Measurements from ENCODE around the gene TYROBP. TPM values are rescaled to one million over a fixed set of nuclear protein-coding genes. Genes with fewer than 3 reads are reported as not detected.

Gene TYROBP
- total RNA-seq, 1 donor from 2014 or later, result not detected

Other genes starting within 250 kb of the TYROBP start
- gene UPK1A, start 241.8 kb downstream of the TYROBP start, total RNA-seq, result not detected in 2 replicates
- not detected in 2 replicates for gene ZBTB32, start 203.7 kb downstream of the TYROBP start, total RNA-seq
- gene KMT2B, start 190.3 kb downstream of the TYROBP start, total RNA-seq, result 13.0 and 34.4 TPM in 2 replicates
- 3.2 and 4.3 TPM in 2 replicates for gene IGFLR1, start 165.8 kb downstream of the TYROBP start, total RNA-seq
- 5.6 and 8.7 TPM in 2 replicates for gene U2AF1L4, start 162.9 kb downstream of the TYROBP start, total RNA-seq
- 50.2 and 75.0 TPM in 2 replicates for gene PSENEN, start 162.6 kb downstream of the TYROBP start, total RNA-seq
- 9.7 and 18.7 TPM in 2 replicates for gene LIN37, start 159.7 kb downstream of the TYROBP start, total RNA-seq
- gene HSPB6, start 151.3 kb downstream of the TYROBP start, total RNA-seq, result 1.8 and 3.2 TPM in 2 replicates
- 4.0 and 14.8 TPM in 2 replicates for gene PROSER3, start 150.1 kb downstream of the TYROBP start, total RNA-seq
- gene ARHGAP33, start 132.7 kb downstream of the TYROBP start, total RNA-seq, result 0.53 and 5.0 TPM in 2 replicates
- not detected in 2 replicates for gene PRODH2, start 95.5 kb downstream of the TYROBP start, total RNA-seq
- gene NPHS1, start 55.8 kb downstream of the TYROBP start, total RNA-seq, result not detected in 2 replicates
- gene KIRREL2, start 51.4 kb downstream of the TYROBP start, total RNA-seq, result not detected in 2 replicates
- gene APLP1, start 39.7 kb downstream of the TYROBP start, total RNA-seq, result 7.3 and 14.9 TPM in 2 replicates
- gene NFKBID, start 7.8 kb downstream of the TYROBP start, total RNA-seq, result 2.7 and 3.6 TPM in 2 replicates
- not detected in 2 replicates for gene HCST, start 5.8 kb downstream of the TYROBP start, total RNA-seq
- gene LRFN3, start 28.1 kb upstream of the TYROBP start, total RNA-seq, result 13.3 and 24.3 TPM in 2 replicates
- 19.8 and 29.1 TPM in 2 replicates for gene SDHAF1, start 86.9 kb upstream of the TYROBP start, total RNA-seq
- gene SYNE4, start 100.5 kb upstream of the TYROBP start, total RNA-seq, result not detected in 2 replicates
- 22.5 and 35.5 TPM in 2 replicates for gene ALKBH6, start 105.9 kb upstream of the TYROBP start, total RNA-seq
- 14.0 TPM in 2 replicates for gene CLIP3, start 124.6 kb upstream of the TYROBP start, total RNA-seq
- gene THAP8, start 146.0 kb upstream of the TYROBP start, total RNA-seq, result 10.3 and 13.9 TPM in 2 replicates
- 2.3 and 4.8 TPM in 2 replicates for gene WDR62, start 146.6 kb upstream of the TYROBP start, total RNA-seq
- not detected in 2 replicates for gene OVOL3, start 202.8 kb upstream of the TYROBP start, total RNA-seq
- 38.7 and 51.9 TPM in 2 replicates for gene POLR2I, start 206.6 kb upstream of the TYROBP start, total RNA-seq
- 246 and 286 TPM in 2 replicates for gene TBCB, start 207.2 kb upstream of the TYROBP start, total RNA-seq
- 334 and 435 TPM in 2 replicates for gene CAPNS1, start 231.8 kb upstream of the TYROBP start, total RNA-seq
- gene COX7A1, start 244.2 kb upstream of the TYROBP start, total RNA-seq, result 4.8 and 26.8 TPM in 2 replicates

Measured in glomerular endothelial cell (primary cell).